Testis (tissue), 2 donors: ENCODE results near the gene CALD1.

Source experiments
- POLR2A ChIP-seq: fragments of 450-650 bp; IDR thresholded peaks from one replicate; pipeline ENCODE4 v1.6.1; 2017; ENCODE audit warnings: antibody characterized with exemption, mild to moderate bottlenecking, moderate library complexity
- TF ChIP-seq, protein P1 (sequence below), 3 experiments: fragments of 450-650 bp in 2 of 3; fragments of 200-600 bp in 1 of 3; sonication (generic) in 1 of 3; IDR thresholded peaks; one replicate each; pipeline ENCODE4 v1.5.1; 2016 to 2019; ENCODE audit warnings: antibody characterized with exemption in 3 of 3, mild to moderate bottlenecking in 2 of 3, moderate library complexity in 1 of 3

DNA sequence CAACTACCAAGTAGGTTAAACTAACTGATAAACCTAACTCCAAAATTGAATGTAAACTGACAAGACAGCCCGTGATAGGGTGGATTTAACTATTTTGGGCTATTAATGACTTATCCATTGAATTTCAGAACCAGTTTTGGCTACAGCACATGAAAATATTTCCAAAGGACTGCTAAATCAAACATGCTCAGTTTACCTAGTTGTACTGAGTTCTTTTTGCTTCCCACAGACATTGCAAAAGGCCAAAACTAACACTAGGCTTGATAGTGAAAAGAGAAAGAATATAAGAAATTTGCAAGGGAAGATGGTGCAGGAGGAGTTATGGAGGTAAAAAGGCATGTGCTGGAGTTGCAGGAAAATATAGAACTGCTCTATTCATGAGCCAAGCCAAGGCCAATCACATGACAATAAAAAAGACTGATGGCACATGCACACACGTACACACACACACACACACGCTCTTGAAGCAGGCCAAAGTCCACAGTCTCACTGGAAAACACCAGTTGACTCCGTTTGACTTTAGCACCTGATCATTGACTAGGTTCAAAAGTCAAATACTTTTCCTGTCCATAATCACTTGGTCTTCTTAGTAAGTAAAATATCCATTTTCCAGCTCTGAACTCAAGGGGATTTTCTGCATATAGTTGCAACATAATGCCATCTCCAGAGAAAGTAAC, 130.9 kb downstream of the CALD1 start:
- TF ChIP-seq, protein P1, sequence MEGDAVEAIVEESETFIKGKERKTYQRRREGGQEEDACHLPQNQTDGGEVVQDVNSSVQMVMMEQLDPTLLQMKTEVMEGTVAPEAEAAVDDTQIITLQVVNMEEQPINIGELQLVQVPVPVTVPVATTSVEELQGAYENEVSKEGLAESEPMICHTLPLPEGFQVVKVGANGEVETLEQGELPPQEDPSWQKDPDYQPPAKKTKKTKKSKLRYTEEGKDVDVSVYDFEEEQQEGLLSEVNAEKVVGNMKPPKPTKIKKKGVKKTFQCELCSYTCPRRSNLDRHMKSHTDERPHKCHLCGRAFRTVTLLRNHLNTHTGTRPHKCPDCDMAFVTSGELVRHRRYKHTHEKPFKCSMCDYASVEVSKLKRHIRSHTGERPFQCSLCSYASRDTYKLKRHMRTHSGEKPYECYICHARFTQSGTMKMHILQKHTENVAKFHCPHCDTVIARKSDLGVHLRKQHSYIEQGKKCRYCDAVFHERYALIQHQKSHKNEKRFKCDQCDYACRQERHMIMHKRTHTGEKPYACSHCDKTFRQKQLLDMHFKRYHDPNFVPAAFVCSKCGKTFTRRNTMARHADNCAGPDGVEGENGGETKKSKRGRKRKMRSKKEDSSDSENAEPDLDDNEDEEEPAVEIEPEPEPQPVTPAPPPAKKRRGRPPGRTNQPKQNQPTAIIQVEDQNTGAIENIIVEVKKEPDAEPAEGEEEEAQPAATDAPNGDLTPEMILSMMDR (IDR thresholded peaks at IDR 0.05) = no peak
- no peak for TF ChIP-seq POLR2A
